ENCODE results near the gene HENMT1.

- no peak for TF ChIP-seq CTCF (IDR thresholded peaks at IDR 0.05)
- TF ChIP-seq ZFX (IDR thresholded peaks at IDR 0.05; ENCODE audit: borderline replicate concordance), result no peak
These were observed 36.8 kb downstream of the HENMT1 start for GRCh38 chr1:108624069-108624468.

Data from 22Rv1 (cell line).